Measurements from ENCODE around the gene NT5M.

The NT5M gene

GRCh38 chr17:17322516-17323510, 19.6 kb downstream of the NT5M start:
- POLR2A ChIA-PET (ENCODE audit: low non-redundant PET) = no interaction called here
- TF ChIP-seq CTCF (conservative IDR thresholded peaks at IDR 0.05; ENCODE audit: low read depth) = no peak
- no peak for DNase-seq (ENCODE audit: low spot score)
- CTCF ChIA-PET = no interaction called here
- no peak overlapping the region for H3K27ac ChIP-seq

- ChIA-PET POLR2A (ENCODE audit: low non-redundant PET) (no interaction called here), CTCF (interaction anchor here (0.7 kb wide), 1 partner anchor 204 kb away, joined by 3 read pairs; no protein-coding TSS in a partner anchor)
- H3K27ac ChIP-seq = no peak overlapping the region
- no peak for TF ChIP-seq CTCF (conservative IDR thresholded peaks at IDR 0.05; ENCODE audit: low read depth)
- DNase-seq (ENCODE audit: low spot score) = no peak
These were observed 21.4 kb downstream of the NT5M start for GRCh38 chr17:17324616-17325015.

GRCh38 chr17:17325228-17325627, 22.1 kb downstream of the NT5M start:
- CTCF ChIA-PET = interaction anchor here (0.7 kb wide), 1 partner anchor 204 kb away, joined by 3 read pairs; no protein-coding TSS in a partner anchor
- no peak for DNase-seq (ENCODE audit: low spot score)
- no peak overlapping the region for H3K27ac ChIP-seq
- TF ChIP-seq CTCF (conservative IDR thresholded peaks at IDR 0.05; ENCODE audit: low read depth) = no peak
- POLR2A ChIA-PET (ENCODE audit: low non-redundant PET) = no interaction called here

GRCh38 chr17:17325816-17326215, 22.6 kb downstream of the NT5M start:
- CTCF ChIA-PET = no interaction called here
- H3K27ac ChIP-seq = no peak overlapping the region
- TF ChIP-seq CTCF (conservative IDR thresholded peaks at IDR 0.05; ENCODE audit: low read depth) = no peak
- POLR2A ChIA-PET (ENCODE audit: low non-redundant PET) = no interaction called here
- no peak for DNase-seq (ENCODE audit: low spot score)

GRCh38 chr17:17326275-17326875, 23.2 kb downstream of the NT5M start:
- POLR2A ChIA-PET (ENCODE audit: low non-redundant PET) = no interaction called here
- TF ChIP-seq CTCF (conservative IDR thresholded peaks at IDR 0.05; ENCODE audit: low read depth) = no peak
- no peak for DNase-seq (ENCODE audit: low spot score)
- CTCF ChIA-PET = no interaction called here
- H3K27ac ChIP-seq = no peak overlapping the region

GRCh38 chr17:17328251-17328650, 25.1 kb downstream of the NT5M start:
- ChIA-PET POLR2A (ENCODE audit: low non-redundant PET) (no interaction called here), CTCF (no interaction called here)
- H3K27ac ChIP-seq = no peak overlapping the region
- no peak for TF ChIP-seq CTCF (conservative IDR thresholded peaks at IDR 0.05; ENCODE audit: low read depth)
- DNase-seq (ENCODE audit: low spot score) = no peak

All from RWPE1 (cell line).